ENCODE results near the gene TPR.

TPR gene

GRCh38 chr1:186289943-186290545, 85.0 kb downstream of the TPR start:
- no peak for DNase-seq (ENCODE audit: low read depth)

- DNase-seq (ENCODE audit: low read depth), result no peak
Measured at GRCh38 chr1:186286615-186287315, 88.3 kb downstream of the TPR start.

DNA sequence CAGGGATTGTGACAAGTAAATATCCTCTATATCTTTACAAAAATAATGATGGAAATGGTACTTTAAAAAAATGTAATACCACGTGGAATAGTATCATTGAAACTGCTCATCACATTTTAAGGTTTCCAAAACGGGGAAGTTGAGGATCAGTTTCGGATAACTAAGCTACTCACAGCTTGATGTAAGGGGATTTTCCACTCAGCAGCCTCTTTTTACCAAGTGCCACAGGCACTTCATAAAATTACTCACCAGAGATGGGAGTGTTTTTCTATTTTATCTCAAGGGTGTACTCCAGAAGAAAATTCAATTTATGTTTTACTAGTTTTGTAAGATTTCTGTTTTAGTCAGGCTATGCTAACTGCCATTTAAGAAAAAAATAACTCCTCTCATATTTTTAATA, 91.7 kb downstream of the TPR start:
- DNase-seq (ENCODE audit: low read depth), result no peak

DNA sequence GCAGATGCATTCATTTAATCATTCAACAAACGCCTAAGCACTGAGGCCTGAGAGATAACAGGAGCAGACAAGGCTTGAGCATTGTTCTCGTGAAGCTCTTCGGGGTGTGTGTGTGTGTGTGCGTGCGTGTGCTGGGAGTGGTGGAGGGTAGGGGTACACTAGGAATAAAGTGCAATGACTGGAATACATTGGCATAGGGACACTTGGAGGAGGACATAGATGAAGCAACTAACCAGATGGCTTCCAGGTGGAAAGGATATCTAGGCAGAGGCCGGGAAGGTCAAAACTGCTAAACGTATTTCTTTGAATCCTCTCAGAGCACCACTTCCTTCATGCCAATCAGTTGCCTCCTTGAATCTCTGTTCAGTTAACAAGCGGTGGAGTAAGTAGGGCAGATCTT, 92.6 kb downstream of the TPR start:
- no peak for DNase-seq (ENCODE audit: low read depth)

DNA sequence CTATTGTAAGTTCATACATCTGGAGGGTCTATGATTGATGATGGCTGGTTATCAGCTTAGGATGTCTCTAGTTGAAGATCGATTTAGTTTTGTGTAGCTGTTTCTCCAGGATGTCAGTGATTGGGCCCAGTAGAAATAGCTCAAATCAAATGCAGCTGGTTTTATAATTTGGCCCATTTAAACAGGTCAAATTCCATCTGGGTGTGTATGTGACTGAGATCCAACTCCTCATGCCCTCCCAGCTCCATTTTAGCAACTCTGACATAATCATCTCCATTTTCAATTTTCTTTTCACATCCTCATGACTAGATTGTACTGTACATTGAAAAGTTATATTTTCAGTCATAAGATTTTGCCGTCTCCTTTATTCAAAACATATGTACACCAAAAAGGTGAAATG, 99.2 kb downstream of the TPR start:
- DNase-seq (ENCODE audit: low read depth), result no peak

- DNase-seq (ENCODE audit: low read depth), result no peak
Measured at GRCh38 chr1:186272486-186272885, 102.6 kb downstream of the TPR start.

- DNase-seq (ENCODE audit: low read depth), result no peak
Measured at GRCh38 chr1:186271032-186271431, 104.0 kb downstream of the TPR start.
